IPS-15b (cell line): ENCODE results near the gene ZFHX3.

Experiments used
- H3K27me3 ChIP-seq: one replicate; pipeline ENCODE4 v1.6.1; 2013; ENCODE audit warnings: low read length; ENCODE audit not compliant: control insufficient read depth, insufficient read depth
- H3K36me3 ChIP-seq: one replicate; pipeline ENCODE4 v1.6.1; 2013; ENCODE audit warnings: low read length; ENCODE audit not compliant: control insufficient read depth, insufficient read depth
- H3K4me1 ChIP-seq: one replicate; pipeline ENCODE4 v1.6.1; 2013; ENCODE audit warnings: mild to moderate bottlenecking, low read length; ENCODE audit not compliant: control insufficient read depth, insufficient read depth
- H3K4me3 ChIP-seq: one replicate; pipeline ENCODE4 v1.5.1; 2013; ENCODE audit warnings: low read depth, low read length
- H3K9ac ChIP-seq: one replicate; pipeline ENCODE4 v1.6.1; 2013; ENCODE audit warnings: low read depth, mild to moderate bottlenecking, low read length
- H3K9me3 ChIP-seq: one replicate; pipeline ENCODE4 v1.6.1; 2013; ENCODE audit warnings: mild to moderate bottlenecking, low read length; ENCODE audit not compliant: control insufficient read depth, insufficient read depth

ZFHX3 gene

GRCh38 chr16:73031155-73031866, 16.6 kb downstream of the ZFHX3 start:
- peaks cover 84% of the 10 kb centered on the region for H3K27me3 ChIP-seq
- H3K9ac ChIP-seq, result no peak overlapping the region
- no peaks in the 10 kb centered on the region for H3K36me3 ChIP-seq
- H3K4me3 ChIP-seq, result no peak overlapping the region
- H3K9me3 ChIP-seq, result no peaks in the 10 kb centered on the region
- H3K4me1 ChIP-seq, result peaks cover 29% of the 10 kb centered on the region

GRCh38 chr16:73028721-73029361, 19.1 kb downstream of the ZFHX3 start:
- Histone ChIP-seq H3K36me3 (no peaks in the 10 kb centered on the region), H3K4me1 (peaks cover 7% of the 10 kb centered on the region), H3K4me3 (no peak overlapping the region), H3K27me3 (peaks cover 82% of the 10 kb centered on the region), H3K9me3 (no peaks in the 10 kb centered on the region), H3K9ac (no peak overlapping the region)

GRCh38 chr16:73028263-73028662, 19.7 kb downstream of the ZFHX3 start:
- Histone ChIP-seq H3K9ac (no peak overlapping the region), H3K9me3 (no peaks in the 10 kb centered on the region), H3K27me3 (peaks cover 82% of the 10 kb centered on the region), H3K36me3 (no peaks in the 10 kb centered on the region), H3K4me3 (no peak overlapping the region), H3K4me1 (peaks cover 3% of the 10 kb centered on the region)

GRCh38 chr16:73027685-73028111, 20.2 kb downstream of the ZFHX3 start:
- Histone ChIP-seq H3K9me3 (no peaks in the 10 kb centered on the region), H3K27me3 (peaks cover 83% of the 10 kb centered on the region)

GRCh38 chr16:73026754-73027684, 20.9 kb downstream of the ZFHX3 start:
- Histone ChIP-seq H3K9ac (no peak overlapping the region), H3K4me3 (no peak overlapping the region), H3K27me3 (peaks cover 82% of the 10 kb centered on the region), H3K4me1 (no peaks in the 10 kb centered on the region), H3K36me3 (no peaks in the 10 kb centered on the region), H3K9me3 (no peaks in the 10 kb centered on the region)

More at GRCh38 chr16:73027685-73028111, 20.2 kb downstream of the ZFHX3 start:
- Histone ChIP-seq H3K36me3 (no peaks in the 10 kb centered on the region), H3K4me3 (no peak overlapping the region), H3K9ac (no peak overlapping the region), H3K4me1 (peaks cover under 1% of the 10 kb centered on the region)

- H3K36me3 ChIP-seq, result no peaks in the 10 kb centered on the region
- H3K9me3 ChIP-seq, result no peaks in the 10 kb centered on the region
- no peaks in the 10 kb centered on the region for H3K4me1 ChIP-seq
- H3K4me3 ChIP-seq, result no peak overlapping the region
- H3K9ac ChIP-seq, result no peak overlapping the region
- peaks cover 71% of the 10 kb centered on the region for H3K27me3 ChIP-seq
Measured at GRCh38 chr16:73025856-73026210, 22.1 kb downstream of the ZFHX3 start.

GRCh38 chr16:73025151-73025855, 22.6 kb downstream of the ZFHX3 start:
- no peaks in the 10 kb centered on the region for H3K4me1 ChIP-seq
- no peaks in the 10 kb centered on the region for H3K9me3 ChIP-seq
- H3K27me3 ChIP-seq, result peaks cover 66% of the 10 kb centered on the region
- no peak overlapping the region for H3K9ac ChIP-seq
- H3K4me3 ChIP-seq, result no peak overlapping the region
- no peaks in the 10 kb centered on the region for H3K36me3 ChIP-seq

GRCh38 chr16:73024571-73025105, 23.3 kb downstream of the ZFHX3 start:
- Histone ChIP-seq H3K4me3 (no peak overlapping the region), H3K9me3 (no peaks in the 10 kb centered on the region), H3K27me3 (peaks cover 60% of the 10 kb centered on the region), H3K9ac (no peak overlapping the region), H3K36me3 (no peaks in the 10 kb centered on the region), H3K4me1 (no peaks in the 10 kb centered on the region)

GRCh38 chr16:73023752-73024570, 24.0 kb downstream of the ZFHX3 start:
- Histone ChIP-seq H3K27me3 (peaks cover 53% of the 10 kb centered on the region), H3K9ac (no peak overlapping the region), H3K36me3 (no peaks in the 10 kb centered on the region), H3K9me3 (no peaks in the 10 kb centered on the region), H3K4me1 (no peaks in the 10 kb centered on the region), H3K4me3 (no peak overlapping the region)

GRCh38 chr16:73023320-73023719, 24.6 kb downstream of the ZFHX3 start:
- Histone ChIP-seq H3K4me1 (no peaks in the 10 kb centered on the region), H3K9me3 (no peaks in the 10 kb centered on the region), H3K36me3 (no peaks in the 10 kb centered on the region), H3K27me3 (peaks cover 46% of the 10 kb centered on the region), H3K4me3 (no peak overlapping the region), H3K9ac (no peak overlapping the region)
